ENCODE results near the gene PRSS56.

- TF ChIP-seq CTCF (IDR thresholded peaks at IDR 0.05) (no peak), POLR2A (IDR thresholded peaks at IDR 0.05) (no peak)
These were observed 28.9 kb upstream of the PRSS56 start for GRCh38 chr2:232491139-232491780.

Measured in testis (tissue), 2 donors.